Measurements from ENCODE around the gene ZBTB39. TPM values are rescaled to one million over a fixed set of nuclear protein-coding genes. Genes with fewer than 3 reads are reported as not detected.

Gene ZBTB39
- total RNA-seq, 1 experiment from 2014 or later, result 5.2 TPM

- Mint-ChIP-seq H3K36me3 (ENCODE audit: insufficient read depth, unreplicated experiment) (no peaks in the 10 kb centered on the region), H3K27me3 (ENCODE audit: insufficient read depth, unreplicated experiment) (peaks cover 50% of the 10 kb centered on the region), H3K27ac (ENCODE audit: low read depth, unreplicated experiment) (no peak overlapping the region), H3K4me3 (ENCODE audit: unreplicated experiment) (no peak overlapping the region), H3K4me1 (ENCODE audit: insufficient read depth, unreplicated experiment) (no peaks in the 10 kb centered on the region), H3K9me3 (ENCODE audit: unreplicated experiment) (no peaks in the 10 kb centered on the region)
- DNase-seq (ENCODE audit: unreplicated experiment), result no peak
- BruUV-seq (replicated peaks), result no TSS peak
- CTCF ChIA-PET, result interaction anchor here (1.6 kb wide), 1 partner anchor 36 kb away, joined by 5 read pairs; no protein-coding TSS in a partner anchor
- POLR2A ChIA-PET, result interaction anchor here (0.7 to 0.9 kb wide), 2 partner anchors 33 to 456 kb away, joined by 3 read pairs; no protein-coding TSS in a partner anchor
- TF ChIP-seq CTCF (IDR thresholded peaks at IDR 0.05; ENCODE audit: unreplicated experiment), result no peak
- intact Hi-C loops (cut with micrococcal nuclease), result no loop called here
Observed at GRCh38 chr12:57044468-57044867, 38.1 kb upstream of the ZBTB39 start.

- BruUV-seq (replicated peaks), result no TSS peak
- no peak for TF ChIP-seq CTCF (IDR thresholded peaks at IDR 0.05; ENCODE audit: unreplicated experiment)
- DNase-seq (ENCODE audit: unreplicated experiment), result no peak
- Mint-ChIP-seq H3K9me3 (ENCODE audit: unreplicated experiment) (no peaks in the 10 kb centered on the region), H3K27me3 (ENCODE audit: insufficient read depth, unreplicated experiment) (peaks cover 68% of the 10 kb centered on the region), H3K27ac (ENCODE audit: low read depth, unreplicated experiment) (no peak overlapping the region), H3K4me3 (ENCODE audit: unreplicated experiment) (no peak overlapping the region), H3K4me1 (ENCODE audit: insufficient read depth, unreplicated experiment) (no peaks in the 10 kb centered on the region), H3K36me3 (ENCODE audit: insufficient read depth, unreplicated experiment) (no peaks in the 10 kb centered on the region)
- POLR2A ChIA-PET, result no interaction called here
- intact Hi-C loops (cut with micrococcal nuclease), result no loop called here
- CTCF ChIA-PET, result interaction anchor here (0.6 to 0.7 kb wide), 2 partner anchors 19 to 83 kb away, joined by 3 to 4 read pairs; no protein-coding TSS in a partner anchor
Observed at GRCh38 chr12:57042695-57043094, 36.3 kb upstream of the ZBTB39 start.

GRCh38 chr12:57040750-57041149 lies 34.4 kb upstream of the ZBTB39 start:
- Mint-ChIP-seq H3K36me3 (ENCODE audit: insufficient read depth, unreplicated experiment) (no peaks in the 10 kb centered on the region), H3K27me3 (ENCODE audit: insufficient read depth, unreplicated experiment) (peaks cover 54% of the 10 kb centered on the region), H3K9me3 (ENCODE audit: unreplicated experiment) (no peaks in the 10 kb centered on the region), H3K4me3 (ENCODE audit: unreplicated experiment) (no peak overlapping the region), H3K4me1 (ENCODE audit: insufficient read depth, unreplicated experiment) (no peaks in the 10 kb centered on the region), H3K27ac (ENCODE audit: low read depth, unreplicated experiment) (no peak overlapping the region)
- POLR2A ChIA-PET, result interaction anchor here (1.0 to 1.6 kb wide), 3 partner anchors 9 to 18 kb away, joined by 3 to 5 read pairs (median 3); no protein-coding TSS in a partner anchor
- no peak for TF ChIP-seq CTCF (IDR thresholded peaks at IDR 0.05; ENCODE audit: unreplicated experiment)
- intact Hi-C loops (cut with micrococcal nuclease), result no loop called here
- no peak for DNase-seq (ENCODE audit: unreplicated experiment)
- BruUV-seq (replicated peaks), result no TSS peak
- CTCF ChIA-PET, result interaction anchor here (0.6 to 1.0 kb wide), 6 partner anchors 12 to 32 kb away, joined by 3 to 4 read pairs (median 3); no protein-coding TSS in a partner anchor

GRCh38 chr12:57040211-57040610 lies 33.9 kb upstream of the ZBTB39 start:
- ChIA-PET CTCF (interaction anchor here (0.7 to 1.0 kb wide), 3 partner anchors 17 to 32 kb away, joined by 3 to 4 read pairs (median 4); no protein-coding TSS in a partner anchor), POLR2A (interaction anchor here (1.0 to 1.6 kb wide), 3 partner anchors 9 to 17 kb away, joined by 3 to 5 read pairs (median 3); no protein-coding TSS in a partner anchor)
- H3K9me3 Mint-ChIP-seq (ENCODE audit: unreplicated experiment), result no peaks in the 10 kb centered on the region
- intact Hi-C loops (cut with micrococcal nuclease), result no loop called here
- no peak overlapping the region for H3K4me3 Mint-ChIP-seq (ENCODE audit: unreplicated experiment)
- peaks cover 48% of the 10 kb centered on the region for H3K27me3 Mint-ChIP-seq (ENCODE audit: insufficient read depth, unreplicated experiment)
- no peak for DNase-seq (ENCODE audit: unreplicated experiment)
- H3K27ac Mint-ChIP-seq (ENCODE audit: low read depth, unreplicated experiment), result no peak overlapping the region
- no TSS peak for BruUV-seq (replicated peaks)
- no peaks in the 10 kb centered on the region for H3K4me1 Mint-ChIP-seq (ENCODE audit: insufficient read depth, unreplicated experiment)
- TF ChIP-seq CTCF (IDR thresholded peaks at IDR 0.05; ENCODE audit: unreplicated experiment), result no peak
- no peaks in the 10 kb centered on the region for H3K36me3 Mint-ChIP-seq (ENCODE audit: insufficient read depth, unreplicated experiment)

Data from MCF 10A (cell line).